Keratinocyte (primary cell): ENCODE results near the gene ARHGEF19. TPM values are rescaled to one million over a fixed set of nuclear protein-coding genes. Genes with fewer than 3 reads are reported as not detected.

ENCODE experiments used
- DNase-seq: peaks from one replicate; pipeline ENCODE4 v3.0.0-alpha.2; 2011; ENCODE audit warnings: low read depth, missing footprints, low spot score
- FAIRE-seq: peaks from 2 replicates; lab custom pipeline; 2011; peaks lifted over from hg19 to GRCh38; lab: Jason Lieb, UNC
- H2AFZ ChIP-seq: 2 replicates; pipeline ENCODE4 v1.6.0; 2012; ENCODE audit warnings: low read length, control low read depth, inconsistent platforms; ENCODE audit not compliant: control insufficient read depth
- H3K27ac ChIP-seq: 2 replicates; pipeline ENCODE4 v1.5.1; 2011; ENCODE audit warnings: low read length; ENCODE audit not compliant: control insufficient read depth, insufficient read depth
- H3K27me3 ChIP-seq: 3 replicates; pipeline ENCODE4 v1.6.0; 2011; ENCODE audit warnings: low read length; ENCODE audit not compliant: control insufficient read depth, insufficient read depth; ENCODE audit errors: extremely low read depth
- H3K36me3 ChIP-seq, 2 experiments: 2 replicates in 1 of 2; 3 replicates in 1 of 2; pipeline ENCODE4 v1.5.1; 2011; ENCODE audit warnings: low read length in 2 of 2, mild to moderate bottlenecking in 1 of 2; ENCODE audit not compliant: control insufficient read depth in 2 of 2, insufficient read depth in 2 of 2; ENCODE audit errors: extremely low read depth in 1 of 2
- H3K4me1 ChIP-seq: 3 replicates; pipeline ENCODE4 v1.5.1; 2011; ENCODE audit warnings: low read length; ENCODE audit not compliant: control insufficient read depth, insufficient read depth; ENCODE audit errors: extremely low read depth
- H3K4me2 ChIP-seq: 3 replicates; pipeline ENCODE4 v1.6.0; 2011; ENCODE audit warnings: low read depth, low read length; ENCODE audit not compliant: control insufficient read depth, insufficient read depth; ENCODE audit errors: extremely low read depth
- H3K4me3 ChIP-seq, 3 experiments: fragments of 200-600 bp in 1 of 3; sonication (generic) in 1 of 3; 2 replicates in 2 of 3; 3 replicates in 1 of 3; pipeline ENCODE4 v1.5.1; 2011 to 2016; ENCODE audit warnings: low read length in 3 of 3, mild to moderate bottlenecking in 3 of 3, control low read depth in 2 of 3, inconsistent platforms in 1 of 3, low read depth in 1 of 3, mixed read lengths in 1 of 3, mixed run types in 1 of 3, moderate library complexity in 1 of 3; ENCODE audit not compliant: control insufficient read depth in 2 of 3, insufficient read depth in 2 of 3; ENCODE audit errors: extremely low read depth in 1 of 3
- H3K79me2 ChIP-seq: 2 replicates; pipeline ENCODE4 v1.6.0; 2012; ENCODE audit warnings: low read length; ENCODE audit not compliant: control insufficient read depth, insufficient read depth
- H3K9ac ChIP-seq: 3 replicates; pipeline ENCODE4 v1.6.0; 2011; ENCODE audit warnings: low read length; ENCODE audit not compliant: control insufficient read depth, insufficient read depth; ENCODE audit errors: extremely low read depth
- H3K9me1 ChIP-seq: 3 replicates; pipeline ENCODE4 v1.6.0; 2011; ENCODE audit warnings: low read length; ENCODE audit not compliant: control insufficient read depth, insufficient read depth; ENCODE audit errors: extremely low read depth
- H3K9me3 ChIP-seq: 2 replicates; pipeline ENCODE4 v1.5.1; 2012; ENCODE audit warnings: low read depth, low read length; ENCODE audit not compliant: control insufficient read depth
- H4K20me1 ChIP-seq: 3 replicates; pipeline ENCODE4 v1.6.0; 2011; ENCODE audit warnings: low read length; ENCODE audit not compliant: control insufficient read depth, insufficient read depth; ENCODE audit errors: extremely low read depth
- CTCF ChIP-seq, 3 experiments: IDR thresholded peaks in 1 of 3; conservative IDR thresholded peaks in 1 of 3; optimal IDR thresholded peaks in 1 of 3; 2 replicates in 2 of 3; 3 replicates in 1 of 3; pipeline versions ENCODE3 to v1.5.1; 2011; ENCODE audit warnings: low read length in 3 of 3, mild to moderate bottlenecking in 3 of 3, moderate library complexity in 2 of 3, control low read depth in 1 of 3, inconsistent platforms in 1 of 3; ENCODE audit not compliant: insufficient read depth in 2 of 3; ENCODE audit errors: extremely low read depth in 1 of 3
- EZH2 ChIP-seq: IDR thresholded peaks from one replicate; pipeline ENCODE4 v1.6.1; 2012; ENCODE audit warnings: inconsistent platforms, mild to moderate bottlenecking, low read length, moderate library complexity
- dilution Hi-C: fragments of 300-500 bp; cut with MboI; formaldehyde crosslinking; loops from one replicate; pipeline ENCODE4 v1.7.0; 2020; ENCODE audit warnings: low sequenced_read_pairs; ENCODE audit not compliant: extremely low pct_ligation_motif_present
- polyA plus RNA-seq, 5 experiments: library from polyadenylated mRNA; depleted of rRNA in 3 of 5; stranded (reverse) in 3 of 5; stranded (forward) in 1 of 5; unstranded in 1 of 5; fragments of >200 nt; gene quantifications; 1 replicate in 1 of 5; 2 replicates in 3 of 5; 3 replicates in 1 of 5; pipeline versions ENCODE4 v1.2.1 to v1.2.3, GENCODE V29; 2011 to 2012; ENCODE audit warnings: missing spikeins in 2 of 5, low read depth in 1 of 5, low replicate concordance in 1 of 5

The ARHGEF19 gene
- polyA plus RNA-seq, 1 donor (not counting 4 experiments of a cell fraction or from before 2014, with no cell fraction given), result 5.0 TPM

DNA sequence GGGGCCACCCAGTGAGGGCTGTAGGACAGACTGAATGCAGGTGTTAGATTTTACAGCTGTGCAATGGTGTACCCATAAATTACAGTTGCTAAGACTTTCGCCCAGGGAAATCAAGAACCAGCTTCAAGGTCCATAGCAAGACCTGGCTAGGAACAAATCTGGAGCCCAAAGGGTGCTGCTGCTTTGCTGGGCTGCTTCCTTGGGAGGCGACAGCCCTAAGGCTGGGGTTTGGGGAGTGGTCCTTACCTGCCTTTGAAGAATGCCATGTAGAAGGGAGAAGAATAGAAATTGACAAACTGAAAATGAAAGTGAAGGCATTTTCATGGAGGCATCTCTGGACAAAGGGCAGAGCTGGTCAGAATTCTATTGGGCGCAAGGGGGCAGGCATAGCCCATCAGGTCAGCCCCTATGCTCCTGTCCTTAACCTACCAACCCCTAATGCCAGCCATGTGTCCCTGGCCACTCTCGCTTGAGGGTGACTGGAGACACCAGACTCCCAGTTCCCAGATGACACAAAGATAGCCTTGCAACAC, 7.6 kb upstream of the ARHGEF19 start:
- H2AFZ ChIP-seq, result no peak overlapping the region
- DNase-seq (no peak), FAIRE-seq (no peak)
- no peak overlapping the region for H3K4me2 ChIP-seq
- H3K27ac ChIP-seq, result no peak overlapping the region
- no peaks in the 10 kb centered on the region for H3K27me3 ChIP-seq
- no peaks in the 10 kb centered on the region for H3K9me3 ChIP-seq
- H3K79me2 ChIP-seq, result no peaks in the 10 kb centered on the region
- H3K9ac ChIP-seq, result no peak overlapping the region
- H3K36me3 ChIP-seq, result no peaks in the 10 kb centered on the region
- H3K9me1 ChIP-seq, result no peaks in the 10 kb centered on the region
- H3K4me3 ChIP-seq, result no peak overlapping the region
- no peaks in the 10 kb centered on the region for H4K20me1 ChIP-seq
- peaks cover 12% of the 10 kb centered on the region for H3K4me1 ChIP-seq
- dilution Hi-C loops, result no loop called here
- TF ChIP-seq EZH2 (no peak), CTCF (optimal IDR thresholded peaks at IDR 0.05 in 1 of 3, IDR thresholded peaks at IDR 0.05 in 1 of 3, conservative IDR thresholded peaks at IDR 0.05 in 1 of 3; ENCODE audit: extremely low read depth in 1 of 3, insufficient read depth in 2 of 3, low read length in 3 of 3) (no peak)

DNA sequence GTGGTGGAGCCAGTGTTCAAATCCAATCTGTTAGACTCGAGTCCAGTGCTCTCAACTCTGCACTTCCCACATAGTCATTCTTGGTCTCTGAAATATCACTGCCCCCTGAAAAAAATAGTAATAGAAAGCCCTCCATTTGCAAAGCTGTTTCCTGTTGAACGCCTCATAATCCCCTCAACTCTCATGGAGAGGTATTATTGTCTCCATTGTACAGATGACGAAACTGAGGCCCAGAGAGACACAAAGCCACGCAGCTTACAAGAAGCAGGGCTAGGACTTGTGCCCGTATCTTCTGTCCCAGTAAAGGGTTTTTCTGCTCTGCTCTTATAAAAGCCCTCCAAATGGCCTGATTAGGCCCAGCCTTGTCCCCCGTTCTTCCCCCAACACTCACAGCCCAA, 6.2 kb upstream of the ARHGEF19 start:
- H3K4me1 ChIP-seq, result peaks cover 12% of the 10 kb centered on the region
- DNase-seq, result no peak
- H3K4me2 ChIP-seq, result no peak overlapping the region
- H3K36me3 ChIP-seq, result no peaks in the 10 kb centered on the region
- no peak overlapping the region for H3K27ac ChIP-seq
- dilution Hi-C loops, result no loop called here
- H4K20me1 ChIP-seq, result no peaks in the 10 kb centered on the region
- no peak for FAIRE-seq
- no peaks in the 10 kb centered on the region for H3K27me3 ChIP-seq
- H2AFZ ChIP-seq, result no peak overlapping the region
- H3K4me3 ChIP-seq, result no peak overlapping the region
- H3K9ac ChIP-seq, result no peak overlapping the region
- TF ChIP-seq EZH2 (no peak), CTCF (optimal IDR thresholded peaks at IDR 0.05 in 1 of 3, IDR thresholded peaks at IDR 0.05 in 1 of 3, conservative IDR thresholded peaks at IDR 0.05 in 1 of 3; ENCODE audit: extremely low read depth in 1 of 3, insufficient read depth in 2 of 3, low read length in 3 of 3) (no peak)
- no peaks in the 10 kb centered on the region for H3K79me2 ChIP-seq
- H3K9me3 ChIP-seq, result no peaks in the 10 kb centered on the region
- H3K9me1 ChIP-seq, result no peaks in the 10 kb centered on the region
